NCI-H446 (cell line): ENCODE measurements around the gene PHC1.
A peak's percentile ranks its signal among the peaks of the same experiment; 100 is the strongest.
"Not testable (repeated sequence)": the region's sequence is repeated elsewhere in the genome, so short reads cannot be mapped to it uniquely, and the experiment has no call there.

ENCODE experiments used
- DNase-seq, 2 experiments: peaks; one replicate each; lab custom pipeline; 2025; lab: John Stamatoyannopoulos, UW

Gene PHC1

DNA sequence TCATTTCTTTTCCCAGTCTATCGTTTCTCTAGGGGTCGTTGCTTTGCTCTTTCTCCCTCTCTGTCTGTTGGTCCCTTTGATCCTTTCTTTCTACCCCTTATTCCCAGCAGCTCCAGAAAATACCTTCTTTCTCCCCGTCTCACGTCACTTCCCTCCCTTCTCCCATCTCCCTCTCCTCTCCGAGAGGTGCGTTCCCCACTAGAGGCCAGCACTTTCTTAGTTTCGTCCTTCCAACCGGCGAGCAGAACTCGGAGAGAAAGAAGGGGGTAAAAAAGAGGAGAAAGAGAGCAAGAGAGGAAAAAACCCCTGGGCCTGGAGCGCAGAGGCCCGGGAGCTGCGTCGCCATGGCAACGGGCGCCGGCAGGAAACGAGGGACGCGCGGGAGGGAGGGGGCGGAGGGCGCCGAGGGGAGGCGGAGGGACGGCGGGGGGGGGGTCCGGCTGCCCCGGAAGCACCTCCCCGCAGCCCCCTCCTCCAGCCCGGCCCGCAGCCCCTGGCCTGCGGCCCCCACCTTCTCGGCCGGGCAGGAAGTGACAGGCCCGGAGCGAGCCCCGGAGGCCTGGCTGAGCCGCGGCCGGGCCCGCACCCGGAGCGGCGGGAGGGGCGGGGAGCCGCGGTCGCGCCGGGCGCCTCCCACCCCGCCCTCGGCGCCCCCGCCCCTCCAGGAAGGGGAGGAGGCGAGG is at the start of gene PHC1:
Gene PHC1, plus strand, starts transcription at position 477 of the 683 bp plus-strand sequence. CDS start 3,169 bp downstream, outside the sequence.
- peak; percentile 20 to 75 for DNase-seq

DNA sequence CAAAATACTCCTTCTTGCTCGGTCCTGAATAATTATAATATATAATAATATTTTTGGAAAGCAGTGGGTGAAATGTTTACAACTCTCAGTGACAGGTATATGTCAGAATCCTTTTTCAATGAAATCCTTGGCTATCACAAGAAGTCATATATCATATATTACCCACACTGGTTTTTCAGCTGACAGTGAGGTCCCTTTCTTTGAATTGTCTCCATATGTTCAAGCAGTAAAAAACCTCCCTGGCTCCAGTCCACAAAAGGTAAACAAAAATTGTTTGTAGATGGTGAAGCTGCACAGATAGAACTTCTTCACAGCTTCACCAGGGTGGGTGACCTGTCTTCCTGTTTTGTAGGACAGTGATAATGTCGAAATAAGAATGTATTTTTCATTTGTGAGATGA is 47.9 kb upstream of the PHC1 start:
- no peak for DNase-seq

DNA sequence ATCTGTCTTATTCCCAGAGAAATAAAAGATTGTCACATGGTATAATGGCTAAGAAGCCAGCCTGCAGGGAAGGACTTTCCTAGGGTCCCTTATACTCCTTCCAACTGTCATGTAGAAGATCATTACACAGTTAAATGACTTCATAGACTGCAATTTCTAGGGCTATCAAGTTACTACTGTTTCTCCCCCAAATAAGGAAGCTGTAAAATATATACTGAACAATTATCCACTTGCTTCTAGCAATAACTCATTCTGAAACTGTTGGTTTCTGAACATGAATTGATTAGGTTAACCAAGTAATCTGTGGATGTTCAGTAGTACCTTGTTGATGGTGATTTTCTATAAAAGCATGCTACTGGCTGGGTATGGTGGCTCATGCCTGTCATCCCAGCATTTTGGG is 47.3 kb upstream of the PHC1 start:
- no peak for DNase-seq

DNA sequence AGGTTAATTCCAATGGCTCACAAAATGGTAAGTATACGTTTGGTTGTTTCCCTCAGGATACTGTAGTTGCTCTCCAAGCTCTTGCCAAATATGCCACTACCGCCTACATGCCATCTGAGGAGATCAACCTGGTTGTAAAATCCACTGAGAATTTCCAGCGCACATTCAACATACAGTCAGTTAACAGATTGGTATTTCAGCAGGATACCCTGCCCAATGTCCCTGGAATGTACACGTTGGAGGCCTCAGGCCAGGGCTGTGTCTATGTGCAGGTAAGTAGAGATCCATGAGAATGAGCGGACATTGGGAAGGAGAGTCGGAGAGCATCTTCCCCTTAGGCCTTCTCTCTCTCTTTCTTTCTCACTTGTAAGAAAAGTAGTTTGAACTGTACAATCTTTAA is 46.5 kb upstream of the PHC1 start:
- DNase-seq = no peak

DNA sequence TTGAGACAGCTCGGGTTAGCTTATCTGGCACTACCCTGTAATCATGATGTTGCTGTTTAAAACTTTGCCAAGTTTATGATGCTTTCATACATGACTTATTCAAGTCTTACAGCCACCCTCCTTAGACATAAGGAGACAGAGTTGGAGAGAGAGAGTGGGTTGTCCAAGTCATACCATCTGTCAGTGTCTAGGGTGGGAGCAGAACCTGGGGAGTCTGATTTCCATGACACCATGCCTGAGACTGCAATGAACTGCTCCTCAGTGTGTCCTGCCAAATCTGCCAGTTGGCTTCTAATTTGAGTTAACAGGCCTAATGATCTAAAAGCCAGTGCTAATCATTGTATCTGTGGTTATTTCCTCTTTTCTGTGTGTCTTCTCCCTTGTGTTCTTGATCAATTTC is 43.7 kb upstream of the PHC1 start:
- DNase-seq = peak; percentile 84 to 94

DNA sequence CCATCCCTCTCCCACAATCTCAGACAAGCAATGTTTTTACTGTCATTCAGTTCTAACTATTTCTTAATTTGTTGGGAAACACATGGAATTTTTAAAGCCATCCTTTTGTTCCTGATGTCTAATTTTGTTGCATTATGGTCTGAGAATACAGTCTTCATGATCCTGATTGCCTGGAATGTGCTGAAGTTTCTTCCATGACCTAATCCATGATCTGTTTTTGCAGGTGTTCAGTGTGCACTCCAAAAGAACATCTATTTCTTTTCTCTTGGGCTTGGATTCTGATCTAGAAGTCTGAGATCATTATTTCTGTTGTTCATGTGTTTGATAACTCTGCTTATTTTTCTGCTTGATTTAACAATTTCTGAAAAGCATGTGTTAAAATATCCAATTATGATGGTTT is 43.2 kb upstream of the PHC1 start:
- DNase-seq = no peak

DNA sequence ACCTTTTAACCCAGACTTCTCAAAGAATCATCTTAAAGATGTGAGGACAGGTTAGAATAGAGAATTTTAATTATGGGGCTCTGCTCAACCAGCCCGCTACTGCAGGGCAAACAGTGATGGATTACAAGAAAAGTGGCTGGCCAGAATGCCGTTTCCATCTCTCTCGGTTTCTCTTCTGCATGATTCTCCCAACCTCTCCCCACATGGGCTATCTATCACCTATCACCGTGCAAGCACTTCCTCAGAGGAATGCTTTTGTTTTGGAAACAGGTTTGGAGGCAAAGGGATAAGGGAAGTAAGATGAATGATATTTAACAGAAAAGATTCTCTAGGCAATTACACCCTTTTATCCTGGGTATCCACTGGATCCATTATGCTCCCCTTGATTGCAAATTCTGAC is 37.4 kb upstream of the PHC1 start:
- no peak for DNase-seq

DNA sequence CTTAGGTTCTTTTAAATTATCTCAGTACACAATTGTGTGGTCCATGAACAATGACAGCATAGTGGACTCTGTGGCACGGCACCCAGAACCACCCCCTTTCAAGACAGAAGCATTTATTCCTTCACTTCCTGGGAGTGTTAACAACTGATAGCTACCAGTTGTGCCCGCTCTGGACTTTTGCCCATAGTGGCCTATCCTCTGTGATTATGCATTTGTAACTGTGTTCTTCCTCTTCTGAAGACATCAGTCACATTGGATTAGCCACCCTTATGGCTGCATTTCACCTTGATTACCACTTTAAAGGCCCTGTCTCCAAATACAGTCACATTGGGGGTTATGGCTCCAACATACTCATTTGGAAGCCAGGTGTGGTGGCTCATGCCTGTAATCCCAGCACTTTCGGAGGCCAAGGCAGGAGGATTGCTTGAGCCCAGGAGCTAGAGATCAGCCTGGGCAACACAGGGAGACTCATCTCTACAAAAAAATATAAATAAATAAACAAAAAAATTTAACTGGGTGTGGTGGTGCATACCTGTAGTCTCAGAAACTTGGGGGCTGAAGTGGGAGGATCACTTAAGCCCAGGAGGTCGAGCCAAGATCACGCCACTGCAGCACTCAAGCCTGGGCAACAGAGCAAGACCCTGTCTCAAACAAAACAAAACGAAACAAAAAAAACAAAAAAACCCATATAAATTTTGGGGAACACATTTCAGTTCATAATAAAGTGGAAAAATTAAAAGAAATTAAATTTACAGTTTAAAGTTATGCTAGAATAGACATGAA is 27.6 kb upstream of the PHC1 start:
- DNase-seq = no peak

DNA sequence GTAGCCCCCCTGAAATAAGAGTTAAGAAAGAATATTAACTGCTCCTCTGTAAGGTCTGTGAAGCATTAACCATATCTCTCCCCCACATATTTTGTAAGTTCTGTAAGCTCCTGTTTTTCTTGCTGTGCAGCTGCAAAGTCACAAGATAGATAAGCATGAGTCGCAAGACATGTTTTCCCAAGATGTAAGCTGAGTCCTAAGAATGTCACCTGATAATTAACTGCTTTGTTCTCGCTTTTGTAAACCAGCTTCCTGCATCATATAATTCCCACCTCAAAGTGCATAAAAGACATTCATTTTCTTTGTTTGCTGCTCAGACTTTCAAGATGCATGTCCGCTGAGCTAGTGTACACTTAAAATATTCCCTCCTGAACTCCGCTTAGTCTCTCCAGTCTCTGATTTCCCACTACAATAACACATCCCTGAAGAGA is 27.0 kb upstream of the PHC1 start:
- no peak for DNase-seq

DNA sequence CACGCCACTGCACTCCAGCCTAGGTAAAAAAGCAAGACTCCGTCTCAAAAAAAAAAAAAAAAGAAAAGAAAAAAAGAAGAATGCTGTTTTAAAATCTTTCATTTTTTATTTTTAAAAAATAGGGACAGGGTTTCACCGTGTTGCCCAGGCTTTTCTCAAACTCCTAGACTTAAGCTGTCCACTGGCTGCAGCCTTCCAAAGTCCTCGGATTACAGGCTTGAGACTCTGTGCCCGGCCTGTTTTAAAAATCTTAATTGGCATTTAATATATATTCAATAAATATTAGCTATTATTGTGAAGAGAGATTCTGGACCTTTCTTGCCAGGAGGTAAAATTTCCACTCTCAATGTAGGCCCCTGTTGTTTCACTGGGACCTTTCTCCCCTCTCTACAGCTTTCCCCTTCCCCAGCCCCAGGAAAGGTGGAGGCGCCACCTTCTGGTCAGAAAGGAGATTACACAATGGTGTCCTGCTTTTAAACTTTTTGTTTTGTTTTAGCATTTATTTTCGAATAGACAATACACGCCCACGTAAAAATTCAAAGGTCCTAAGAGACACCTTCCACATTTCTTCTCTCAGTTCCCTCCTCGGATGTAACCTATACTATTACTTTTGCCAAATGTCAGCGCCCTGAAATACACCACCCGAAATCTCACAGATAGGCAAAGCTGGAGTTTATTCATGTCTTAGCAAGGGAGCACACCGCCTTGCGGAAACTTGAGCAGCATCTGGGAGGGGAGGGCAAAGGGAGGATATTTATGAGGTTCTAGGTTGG is 23.8 kb upstream of the PHC1 start:
- DNase-seq = peak; percentile 10 to 54

DNA sequence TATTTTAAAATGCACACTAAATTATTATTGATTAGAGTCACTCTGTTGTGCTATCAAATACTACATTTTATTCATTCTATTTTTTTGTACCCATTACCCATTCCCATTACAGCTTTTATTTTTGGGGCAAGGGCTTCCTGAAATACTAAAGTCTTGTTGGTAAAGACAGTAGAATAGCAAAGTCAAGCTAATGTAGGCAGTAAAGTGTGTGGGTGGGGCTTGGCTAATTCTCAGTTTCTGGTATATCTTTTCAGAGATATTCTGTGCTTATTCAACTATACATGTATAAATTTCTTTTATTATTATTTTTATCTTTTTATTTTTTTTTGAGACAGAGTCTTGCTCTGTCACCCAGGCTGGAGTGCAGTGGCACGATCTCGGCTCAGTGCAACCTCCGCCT is 22.3 kb upstream of the PHC1 start:
- DNase-seq = no peak

DNA sequence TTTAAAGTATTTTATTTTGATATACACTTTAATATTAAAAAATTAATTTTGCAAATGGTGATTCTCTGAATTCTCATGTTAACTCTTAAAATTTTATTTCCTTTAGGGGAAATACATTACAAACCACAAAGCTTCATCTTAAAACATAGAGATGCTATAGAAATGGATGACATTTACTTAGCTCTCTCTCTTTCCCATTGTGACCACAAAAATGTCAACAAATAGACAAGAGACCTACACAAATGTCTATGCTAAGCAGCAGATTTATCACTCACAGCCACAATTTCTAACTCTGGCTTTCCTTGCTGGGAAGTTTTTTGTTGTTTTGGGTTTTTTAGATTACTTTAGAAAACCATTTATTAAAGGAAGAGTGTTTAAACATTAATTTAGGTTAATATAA is 19.9 kb upstream of the PHC1 start:
- DNase-seq = no peak

DNA sequence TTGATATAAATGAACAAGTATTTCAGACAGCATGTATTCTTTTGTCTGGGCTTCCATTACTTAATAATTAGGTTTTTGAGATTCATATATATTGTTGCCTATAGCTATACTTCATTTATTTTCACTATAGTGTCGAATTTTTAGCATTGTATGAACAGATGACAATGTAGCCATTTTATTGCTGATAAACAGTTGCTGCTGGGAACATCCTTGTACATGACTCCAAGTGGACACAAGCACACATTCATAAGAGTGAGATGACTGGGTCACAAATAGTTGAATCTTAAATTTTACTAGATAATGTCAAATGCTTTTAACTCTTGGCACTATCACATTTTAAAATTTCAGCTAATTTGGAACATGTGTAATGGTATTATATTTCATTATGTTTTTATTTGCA is 19.3 kb upstream of the PHC1 start:
- DNase-seq = no peak

DNA sequence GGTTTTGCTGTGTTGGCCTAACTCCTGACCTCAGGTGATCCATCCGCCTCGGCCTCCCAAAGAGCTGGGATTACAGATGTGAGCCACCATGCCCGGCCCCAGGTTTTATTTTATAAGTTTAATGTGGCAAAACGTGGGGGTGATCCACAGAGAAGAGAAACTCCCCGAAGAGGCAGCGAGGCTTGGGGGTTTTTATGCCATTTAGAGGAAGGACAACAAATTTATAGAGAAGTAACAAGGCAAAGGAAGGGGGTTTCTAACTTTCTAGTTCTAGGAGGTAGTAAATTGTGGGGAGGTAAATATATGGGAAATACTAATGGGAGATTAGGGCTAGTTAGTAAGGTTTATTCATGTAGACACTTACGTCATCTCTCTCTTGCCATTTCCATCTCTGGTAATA is 17.2 kb upstream of the PHC1 start:
- DNase-seq = no peak

DNA sequence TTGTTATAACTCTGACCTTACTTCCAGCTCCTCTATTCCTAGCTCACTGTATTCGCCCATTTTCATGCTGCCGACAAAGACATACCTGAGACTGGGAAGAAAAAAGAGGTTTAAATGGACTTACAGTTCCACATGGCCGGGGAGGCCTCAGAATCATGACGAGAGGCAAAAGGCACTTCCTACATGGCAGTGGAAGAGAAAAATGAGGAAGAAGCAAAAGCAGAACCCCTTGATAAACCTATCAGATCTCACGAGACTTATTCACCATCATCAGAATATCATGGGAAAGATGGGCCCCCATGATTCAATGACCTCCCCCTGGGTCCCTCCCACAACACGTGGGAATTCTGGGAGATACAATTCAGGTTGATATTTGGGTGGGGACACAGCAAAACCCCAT is 14.5 kb upstream of the PHC1 start:
- DNase-seq = no peak

DNA sequence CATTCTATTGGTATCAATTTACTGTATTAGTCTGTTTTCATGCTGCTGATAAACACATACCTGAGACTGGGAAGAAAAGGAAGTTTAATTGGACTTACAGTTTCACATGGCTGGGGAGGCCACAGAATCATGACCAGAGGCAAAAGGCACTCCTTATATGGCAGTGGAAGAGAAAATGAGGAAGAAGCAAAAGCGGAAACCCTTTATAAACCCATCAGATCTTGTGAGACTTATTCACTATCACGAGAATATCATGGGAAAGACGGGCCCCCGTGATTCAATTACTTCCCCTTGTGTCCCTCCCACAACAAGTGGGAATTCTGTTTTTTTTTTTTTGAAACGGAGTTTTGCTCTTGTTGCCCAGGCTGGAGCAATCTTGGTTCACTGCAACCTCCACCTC is 11.6 kb upstream of the PHC1 start:
- DNase-seq = not testable (repeated sequence)

DNA sequence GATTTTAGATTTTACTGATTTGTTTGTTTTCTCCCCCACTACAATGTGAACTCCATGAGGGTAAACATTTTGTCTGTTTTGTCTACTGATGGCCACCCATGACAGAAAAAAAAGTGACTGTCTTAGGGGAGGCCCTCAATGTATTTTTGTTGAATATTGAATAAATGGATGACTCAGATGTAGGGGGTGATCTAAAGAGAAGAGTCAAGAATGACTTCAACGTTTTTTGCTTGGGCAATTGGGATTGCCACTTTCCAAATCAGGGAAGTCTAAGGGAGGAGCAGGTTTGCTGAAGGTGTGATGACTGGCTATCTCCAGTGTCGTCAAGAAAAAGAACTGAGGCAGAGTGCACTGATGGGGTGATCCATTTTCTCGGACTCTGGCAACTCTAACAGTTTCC is 10.7 kb upstream of the PHC1 start:
- DNase-seq = no peak

DNA sequence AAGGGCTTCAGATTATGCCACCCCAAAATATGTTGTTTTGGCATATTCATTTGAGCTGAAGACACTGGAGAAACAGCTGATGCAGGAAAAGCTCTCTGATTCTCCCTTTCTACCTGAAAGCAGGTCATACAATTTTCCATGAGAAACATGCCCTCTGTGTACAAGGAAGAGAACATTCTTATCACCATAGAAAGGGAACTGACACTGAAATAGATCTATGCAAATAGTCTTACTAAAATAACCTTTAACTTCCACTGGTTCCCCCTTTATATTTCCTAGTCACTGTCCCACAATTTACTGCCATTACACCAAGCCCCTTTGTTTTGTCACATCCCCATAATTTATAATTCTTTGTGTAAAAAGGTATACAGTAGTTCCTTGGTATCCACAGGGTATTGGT is 9.6 kb upstream of the PHC1 start:
- no peak for DNase-seq

DNA sequence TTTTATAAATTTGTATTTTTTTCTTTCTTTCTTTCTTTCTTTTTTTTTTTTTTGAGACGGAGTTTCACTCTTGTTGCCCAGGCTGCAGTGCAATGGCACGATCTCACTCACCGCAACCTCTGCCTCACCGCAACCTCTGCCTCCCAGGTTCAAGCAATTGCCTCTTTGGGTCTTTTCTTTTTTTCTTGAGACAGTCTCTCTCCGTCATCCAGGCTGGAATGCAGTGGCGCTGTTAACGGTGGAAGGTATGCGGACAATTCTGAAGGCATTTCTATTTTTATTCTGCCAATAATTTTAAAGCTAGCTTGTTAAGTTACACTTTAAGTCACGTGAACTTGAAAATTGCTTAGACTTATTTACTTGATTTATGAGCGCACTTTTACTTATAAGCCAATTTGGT is 8.8 kb upstream of the PHC1 start:
- DNase-seq = no peak

DNA sequence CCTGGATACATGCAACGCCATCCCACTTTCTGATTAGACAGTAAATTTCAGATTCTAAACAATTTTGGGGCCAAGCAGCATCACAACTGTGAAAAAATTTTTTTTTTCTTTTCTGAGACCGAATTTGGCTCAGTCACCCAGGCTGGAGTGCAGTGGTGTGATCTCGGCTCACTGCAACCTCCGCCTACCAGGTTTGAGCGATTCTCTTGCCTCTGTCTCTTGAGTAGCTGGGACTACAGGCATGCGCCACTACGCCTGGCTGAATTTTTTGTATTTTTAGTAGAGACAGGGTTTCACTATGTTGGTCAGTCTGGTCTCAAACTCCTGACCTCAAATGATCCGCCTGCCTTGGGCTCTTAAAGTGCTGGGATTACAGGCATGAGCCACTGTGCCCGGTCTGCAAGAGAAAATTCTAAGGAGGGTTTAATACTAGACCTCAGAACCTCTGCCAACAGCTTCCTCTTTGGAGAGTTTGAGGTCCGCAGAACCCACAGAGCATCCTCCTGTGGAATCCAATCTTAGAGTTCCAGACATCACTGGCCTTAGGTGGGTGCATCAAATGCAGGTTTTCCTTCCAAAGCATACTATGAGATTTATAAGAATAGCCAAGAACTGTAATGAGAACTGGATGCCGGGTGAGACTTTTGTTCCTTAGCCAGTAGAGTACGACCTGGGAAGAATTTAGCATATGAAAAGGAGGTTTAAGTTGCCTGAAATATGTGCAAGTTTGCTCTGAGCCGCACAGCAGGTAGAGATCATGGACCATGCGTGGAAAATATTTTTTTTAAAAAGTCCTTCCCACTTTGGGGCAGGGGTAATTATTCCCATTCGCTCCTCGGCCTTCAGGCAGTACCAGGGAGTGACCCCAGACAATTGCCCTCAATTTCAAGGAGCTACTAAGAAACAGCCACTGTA is 7.8 kb upstream of the PHC1 start:
- DNase-seq = no peak

DNA sequence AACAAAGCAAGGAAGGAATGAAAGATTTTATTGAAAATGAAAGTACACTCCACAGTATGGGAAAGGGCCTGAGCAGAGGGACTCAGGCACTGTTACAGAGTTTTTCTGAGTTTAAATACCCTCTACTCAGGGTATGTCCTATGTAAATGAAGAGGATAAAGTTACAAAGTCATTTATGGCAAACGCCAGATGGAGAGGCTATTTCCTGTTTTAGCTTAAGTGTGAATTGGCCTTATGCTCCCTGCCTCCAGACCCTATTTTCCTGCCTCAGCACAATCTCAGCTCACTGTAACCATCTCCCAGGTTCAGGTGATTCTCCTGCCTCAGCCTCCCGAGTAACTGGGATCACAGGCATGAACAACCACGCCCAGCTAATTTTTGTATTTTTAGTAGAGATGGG is 6.8 kb upstream of the PHC1 start:
- no peak for DNase-seq

DNA sequence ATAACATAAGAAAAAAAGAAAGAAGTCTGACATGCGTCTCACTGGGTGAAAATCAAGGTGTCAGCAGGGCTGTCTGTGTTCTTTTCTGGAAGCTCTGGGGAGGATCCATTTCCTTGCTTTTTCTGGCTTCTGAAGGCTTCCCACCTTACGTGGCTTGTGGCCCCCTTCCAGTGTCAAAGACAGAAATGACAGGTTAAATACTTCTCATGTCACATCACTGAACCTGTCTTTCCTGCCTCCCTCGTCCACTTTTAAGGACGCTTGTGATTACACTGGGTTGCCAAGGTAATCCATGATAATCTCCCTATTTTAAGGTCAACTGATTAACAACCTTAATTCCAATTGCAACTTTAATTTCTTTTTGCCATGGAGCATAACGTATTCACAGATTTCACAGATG is 4.6 kb upstream of the PHC1 start:
- DNase-seq = no peak
